Fibroblast of skin of left biceps (primary cell): ENCODE data around the gene CRIP1.

Experiments used
- DNase-seq, 2 experiments: peaks; one replicate each; pipeline ENCODE4 v3.0.0-alpha.2; 2013; ENCODE audit warnings: low read depth in 2 of 2

Gene CRIP1

GRCh38 chr14:105533391-105533790 lies 46.7 kb downstream of the CRIP1 start:
- DNase-seq = no peak

DNA sequence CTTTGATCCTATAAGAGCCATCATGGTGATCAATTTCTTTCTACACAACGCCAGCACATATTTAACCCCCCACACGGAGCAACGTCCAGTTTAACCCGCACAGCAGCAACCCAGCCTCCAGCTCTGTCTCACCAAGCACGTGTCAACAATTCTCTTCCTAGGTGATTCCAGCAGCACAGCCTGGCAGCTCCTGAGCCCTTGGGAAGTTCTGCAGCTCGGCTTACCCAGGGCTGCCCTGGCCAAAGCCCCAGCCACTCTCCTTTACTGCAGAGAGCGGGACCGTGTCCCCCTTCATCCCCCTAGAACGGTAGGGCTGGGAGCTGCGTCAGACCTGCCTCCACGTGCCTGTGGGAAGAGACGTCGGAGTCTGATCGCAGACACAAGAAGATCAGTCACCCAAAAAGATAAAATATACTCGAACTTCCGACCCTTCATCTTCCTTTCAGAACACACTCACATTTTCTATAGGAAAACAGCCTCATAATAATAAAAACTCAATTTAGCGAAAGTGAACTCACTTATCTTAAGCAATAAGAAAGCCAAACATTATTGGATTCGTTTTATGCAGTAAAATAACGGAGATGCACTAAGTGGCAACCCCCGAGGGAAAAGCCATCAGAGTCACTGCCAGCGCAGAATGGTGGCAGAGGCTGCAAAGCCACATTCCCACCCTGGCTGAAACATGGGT lies 47.3 kb downstream of the CRIP1 start:
- no peak for DNase-seq

GRCh38 chr14:105534586-105534985 lies 47.9 kb downstream of the CRIP1 start:
- DNase-seq = no peak

DNA sequence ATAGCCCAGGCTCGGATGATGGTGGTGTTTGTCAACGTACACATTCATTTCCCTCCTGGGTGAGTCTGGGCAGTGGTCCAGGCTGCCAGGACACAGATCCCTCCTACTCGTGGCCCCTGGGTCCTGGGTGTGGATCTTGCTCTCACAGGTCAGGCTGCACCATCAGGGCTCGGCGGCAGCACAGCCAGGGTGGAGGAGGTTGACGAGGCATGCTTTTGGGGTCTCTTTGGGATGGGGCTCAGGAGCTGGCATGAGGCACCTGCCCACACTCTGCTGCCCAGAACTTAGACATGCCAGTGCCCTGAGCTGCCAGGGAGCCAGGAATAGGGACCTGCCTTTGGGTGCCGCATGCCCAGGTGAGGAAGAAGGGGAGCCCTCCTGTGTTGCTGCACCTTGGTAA lies 49.4 kb downstream of the CRIP1 start:
- no peak for DNase-seq

DNA sequence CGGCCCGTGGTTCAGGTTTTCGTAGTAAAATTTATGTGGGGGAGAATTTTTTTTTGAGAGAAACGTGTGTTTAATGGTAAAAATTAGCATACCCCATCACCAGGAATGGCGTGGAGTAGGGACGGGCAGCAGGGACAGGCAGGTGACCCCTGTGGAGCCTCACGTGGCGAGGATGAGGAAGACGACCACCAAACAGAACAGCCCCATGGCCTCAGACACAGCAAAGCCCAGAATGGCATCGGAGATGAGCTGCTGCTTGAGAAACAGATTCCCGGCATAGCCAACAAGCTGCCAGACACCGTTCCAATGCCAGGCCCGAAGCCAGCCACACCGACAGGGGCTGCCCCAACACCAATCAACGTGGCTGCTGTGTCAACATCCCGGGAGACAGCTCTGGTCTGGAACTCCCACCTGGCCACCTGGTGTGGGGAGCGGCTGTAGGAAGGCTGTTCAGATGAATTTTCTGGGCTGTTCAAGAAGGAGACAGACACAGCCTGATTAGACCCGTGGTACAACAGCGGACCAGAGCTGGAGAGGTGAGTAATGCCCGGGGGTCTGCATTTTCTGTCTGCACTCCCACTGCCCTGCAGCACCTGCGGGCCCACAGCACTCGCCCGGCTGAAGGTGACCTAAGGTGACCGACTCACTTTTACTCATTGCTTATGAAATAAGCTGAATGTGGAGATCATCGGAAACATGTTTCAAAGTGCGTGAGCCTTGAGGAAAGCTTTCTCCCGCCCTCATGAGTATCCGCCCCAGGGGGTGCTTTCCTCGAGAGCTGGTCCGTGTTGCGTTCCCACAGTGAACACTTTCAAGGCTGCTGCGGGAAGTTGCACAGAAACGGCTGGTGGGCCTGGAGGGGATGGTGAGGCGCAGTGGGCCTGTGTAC lies 50.2 kb downstream of the CRIP1 start:
- DNase-seq = no peak

DNA sequence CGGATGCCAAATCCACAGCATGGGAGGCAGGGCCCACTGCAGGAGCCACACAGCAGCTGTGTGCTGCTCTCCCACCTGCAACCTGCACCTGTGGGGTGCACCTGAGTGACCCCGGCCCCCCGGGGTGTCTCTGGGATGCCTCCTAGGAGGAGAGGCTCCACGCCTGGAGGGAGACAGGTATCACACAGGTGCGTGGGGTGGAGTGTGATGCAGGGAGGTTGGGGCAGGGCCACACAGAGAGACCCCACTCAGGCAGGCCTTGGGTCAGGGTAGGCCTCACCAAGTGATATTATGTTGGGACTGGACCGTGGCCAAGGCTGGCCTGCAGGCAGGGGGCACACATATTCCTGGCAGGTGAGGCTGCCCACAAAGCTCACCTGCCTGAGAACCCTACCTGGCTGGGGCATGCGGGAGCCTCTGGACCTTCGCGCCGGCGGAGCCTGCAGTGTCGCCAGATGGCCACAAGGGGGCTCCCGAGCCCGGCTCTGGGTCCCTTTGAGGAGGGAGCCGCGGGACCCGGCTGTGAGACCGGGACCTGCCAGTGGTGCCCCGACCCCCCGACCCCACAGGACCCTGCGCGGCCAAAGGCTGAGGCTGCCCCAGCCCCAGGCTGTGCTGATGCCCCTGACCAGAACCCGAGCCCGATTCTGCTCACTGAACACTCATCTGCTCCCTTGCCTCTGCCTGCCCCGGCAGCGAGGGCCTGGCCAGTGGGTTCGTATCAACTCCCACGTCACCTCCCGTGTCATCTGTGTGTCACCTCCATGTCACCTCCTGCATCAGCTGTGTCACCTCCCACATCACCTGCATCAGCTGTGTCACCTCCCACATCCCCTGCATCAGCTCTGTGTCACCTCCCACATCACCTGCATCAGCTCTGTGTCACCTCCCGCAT lies 51.1 kb downstream of the CRIP1 start:
- no peak for DNase-seq
